GM18505 (cell line): ENCODE results near the gene LHX3.
"Not testable (repeated sequence)": the region's sequence is repeated elsewhere in the genome, so short reads cannot be mapped to it uniquely, and the experiment has no call there.

Source experiments
- ATAC-seq: cut with Tn5 transposase; IDR thresholded peaks from one replicate; pipeline ENCODE4 v1.9.1; 2021; ENCODE audit not compliant: unreplicated experiment
- POLR2A ChIP-seq: IDR thresholded peaks from 4 replicates; pipeline ENCODE4 v1.6.1; 2011; ENCODE audit warnings: borderline replicate concordance; ENCODE audit not compliant: insufficient read depth, insufficient read length; ENCODE audit errors: extremely low read depth

LHX3 gene

DNA sequence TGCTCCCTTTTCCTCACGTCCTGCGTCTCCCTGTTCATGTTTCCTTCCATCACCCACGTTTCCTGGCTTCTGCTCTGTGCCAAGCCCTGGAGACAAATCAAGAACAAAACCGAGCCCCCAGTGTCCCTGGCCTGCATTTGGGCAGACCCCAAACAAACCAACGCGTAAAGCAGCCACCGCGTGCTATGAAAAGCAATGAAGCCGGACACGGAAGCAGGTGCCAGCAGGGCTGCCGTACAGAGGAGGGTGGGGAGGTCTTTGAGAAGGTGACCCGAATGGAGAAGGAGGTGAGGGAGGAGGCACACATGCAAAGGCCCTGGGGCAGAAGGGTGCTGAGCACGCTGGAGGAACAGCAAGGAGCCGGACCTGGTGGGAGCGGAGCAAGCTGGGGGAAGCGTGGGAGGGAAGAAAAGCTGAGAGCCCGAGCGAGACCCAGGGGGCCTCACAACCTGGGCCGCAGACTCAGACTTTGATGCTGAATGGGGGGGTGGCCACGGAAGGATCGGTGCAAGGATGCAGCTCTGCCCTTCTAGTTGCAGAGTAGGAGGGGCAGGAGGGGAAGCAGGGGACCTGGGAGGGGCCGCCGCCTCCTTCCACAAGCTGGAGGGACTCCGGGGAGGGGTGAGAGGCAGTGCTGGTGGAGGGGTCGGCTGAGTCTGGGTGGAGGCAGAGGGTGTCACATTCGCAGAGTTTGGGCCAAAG, 42.1 kb upstream of the LHX3 start:
- no peak for ATAC-seq
- no peak for TF ChIP-seq POLR2A

DNA sequence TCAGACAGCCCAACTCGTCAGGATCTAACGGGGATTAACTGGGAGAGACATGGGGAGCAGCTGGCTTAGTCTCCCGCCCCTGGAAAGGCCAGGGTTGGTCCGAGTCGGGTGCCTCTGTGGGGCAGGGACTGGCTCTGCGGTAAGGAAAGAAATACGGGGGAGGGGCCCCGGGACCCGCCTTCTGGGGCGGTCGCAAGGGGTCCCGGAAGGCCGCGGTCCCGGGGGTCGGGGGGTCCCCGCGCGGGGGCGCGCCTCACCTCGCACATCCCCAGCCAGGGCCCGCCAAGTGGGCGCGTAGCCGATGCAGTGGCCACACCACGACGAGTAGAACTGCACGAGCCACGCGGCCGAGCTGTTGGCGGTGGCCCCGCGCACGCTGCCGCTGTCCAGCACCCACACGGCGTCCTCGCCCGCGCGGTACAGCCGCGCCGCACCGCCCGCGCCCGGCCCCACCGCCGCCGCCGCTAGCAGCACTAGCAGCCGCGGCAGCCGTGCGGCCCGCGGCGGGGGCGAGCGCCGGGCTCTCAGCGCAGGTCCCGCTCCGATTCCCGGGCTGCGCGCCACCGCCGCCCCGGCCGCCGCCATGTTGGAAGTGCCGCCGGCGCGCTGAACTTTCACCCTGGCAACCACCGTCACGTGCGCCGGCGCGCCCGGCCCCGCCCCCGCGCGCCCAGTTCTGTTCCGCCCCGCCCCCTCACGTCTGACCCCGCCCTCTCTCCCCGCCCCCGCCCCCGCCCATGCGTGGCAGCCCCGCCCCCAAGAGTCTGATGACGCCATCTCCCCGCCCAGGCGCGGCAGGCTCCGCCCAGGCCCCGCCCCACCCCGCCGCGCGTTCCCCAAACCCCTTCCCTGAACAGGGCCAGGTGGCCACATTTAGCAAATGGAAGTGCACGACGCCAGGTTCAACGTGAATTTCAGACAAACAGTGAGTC, 40.6 kb upstream of the LHX3 start, which contains the start of gene QSOX2:
TSS of gene QSOX2 (minus strand) at position 594 of the 932 bp plus-strand sequence. CDS start at position 585, 9 bp downstream.
- peak; percentile 65 for ATAC-seq
- peak; percentile 63 for TF ChIP-seq POLR2A

DNA sequence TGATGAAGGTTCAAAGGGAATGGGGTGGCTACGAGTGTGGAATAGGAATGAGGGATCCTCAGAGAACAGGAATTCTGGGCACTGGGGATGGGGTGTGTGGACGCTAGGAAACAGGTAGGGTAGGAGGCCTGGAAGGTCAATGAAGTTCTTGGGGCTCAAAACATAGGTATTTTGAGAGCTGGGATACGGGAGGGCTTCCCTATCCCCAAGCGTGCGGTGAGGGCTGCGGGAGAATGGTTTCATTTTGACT, 40.0 kb upstream of the LHX3 start:
- no peak for ATAC-seq
- no peak for TF ChIP-seq POLR2A

DNA sequence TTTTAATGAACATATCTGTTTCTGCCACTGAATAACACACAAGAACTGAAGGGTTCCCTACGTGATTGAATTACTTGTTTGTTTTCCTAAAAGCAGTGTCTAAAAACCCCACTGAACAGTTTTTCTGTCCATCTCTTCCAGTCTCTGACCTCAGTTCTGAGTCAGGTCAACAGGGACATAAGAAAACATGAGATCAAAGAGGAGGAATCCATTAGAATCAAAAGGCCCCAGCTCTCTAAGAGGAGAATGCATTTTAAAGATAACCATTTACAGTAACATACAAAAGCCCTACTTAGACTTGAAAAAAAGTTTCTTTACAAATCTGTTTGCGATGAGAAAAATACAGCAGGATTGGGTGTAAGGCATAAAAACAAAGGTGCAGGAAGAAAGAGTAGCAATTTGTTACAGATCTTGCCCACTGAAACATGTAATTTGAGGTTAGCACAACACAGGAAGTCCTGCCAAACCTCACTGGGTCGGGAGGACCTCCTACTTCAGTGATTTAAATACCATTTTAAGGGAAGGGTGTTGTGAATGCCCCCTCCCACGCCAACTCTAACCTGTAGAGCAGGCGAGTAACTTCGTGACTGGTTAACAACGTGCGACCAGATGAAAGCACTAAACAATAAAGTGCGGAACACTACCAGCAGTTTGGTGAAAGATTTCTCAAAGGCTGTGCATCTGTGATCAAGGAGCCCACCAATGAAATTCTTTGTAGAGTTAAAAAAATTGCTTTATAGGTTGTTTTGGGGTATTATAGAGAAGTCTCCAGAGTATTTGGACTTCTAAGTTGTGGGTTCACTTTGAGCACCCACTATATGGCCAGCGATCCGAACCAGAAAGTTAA, 39.4 kb upstream of the LHX3 start:
- no peak for ATAC-seq
- TF ChIP-seq POLR2A, result no peak

DNA sequence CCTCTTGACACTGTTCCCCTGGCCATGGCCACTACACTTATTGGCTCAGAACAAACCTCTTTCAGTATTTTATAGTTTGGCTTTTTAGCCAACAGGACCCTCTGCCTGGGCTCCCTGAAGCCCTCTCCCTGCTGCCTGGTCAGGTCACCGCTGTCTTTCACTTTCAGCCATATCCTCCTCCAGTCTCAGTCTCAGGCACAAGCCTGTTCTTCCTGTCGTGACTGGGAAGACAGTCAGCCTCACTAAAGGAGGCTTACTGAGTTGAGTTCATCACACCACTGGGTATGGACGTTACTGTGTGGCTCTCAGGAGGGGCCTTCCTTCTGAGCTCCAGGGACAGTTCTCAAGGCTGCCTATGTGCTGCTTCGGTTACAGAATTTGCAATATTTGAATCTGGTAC, 38.7 kb upstream of the LHX3 start:
- ATAC-seq, result no peak
- TF ChIP-seq POLR2A, result no peak

DNA sequence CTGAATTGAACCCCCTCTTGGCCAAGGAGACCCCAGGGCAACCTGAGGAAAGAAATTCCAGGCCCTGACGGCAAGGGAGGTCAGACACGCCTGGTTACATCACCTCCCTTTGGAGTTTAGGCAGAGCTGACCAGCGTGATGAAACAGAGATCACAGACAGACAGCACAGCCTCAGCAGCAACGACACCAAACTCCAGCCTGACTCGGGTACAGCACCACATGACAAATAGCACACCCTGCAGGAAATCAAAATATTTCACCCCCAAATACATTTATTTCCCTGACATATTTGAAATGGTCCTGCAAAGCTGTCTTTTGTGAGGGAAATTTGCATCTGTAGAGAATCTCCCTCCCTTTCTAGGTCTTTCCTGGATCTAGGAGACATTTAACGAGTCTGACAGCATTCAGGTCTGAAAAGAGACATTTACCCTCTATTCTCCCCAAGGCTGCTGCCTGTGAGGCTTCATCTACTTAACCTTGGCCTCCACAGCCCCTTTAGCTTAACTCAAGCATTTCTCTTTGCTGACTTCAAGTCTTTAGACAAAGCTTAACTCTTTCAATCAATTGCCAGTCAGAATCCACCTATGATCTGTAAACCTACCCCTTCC, 38.1 kb upstream of the LHX3 start:
- TF ChIP-seq POLR2A, result no peak
- ATAC-seq, result no peak

DNA sequence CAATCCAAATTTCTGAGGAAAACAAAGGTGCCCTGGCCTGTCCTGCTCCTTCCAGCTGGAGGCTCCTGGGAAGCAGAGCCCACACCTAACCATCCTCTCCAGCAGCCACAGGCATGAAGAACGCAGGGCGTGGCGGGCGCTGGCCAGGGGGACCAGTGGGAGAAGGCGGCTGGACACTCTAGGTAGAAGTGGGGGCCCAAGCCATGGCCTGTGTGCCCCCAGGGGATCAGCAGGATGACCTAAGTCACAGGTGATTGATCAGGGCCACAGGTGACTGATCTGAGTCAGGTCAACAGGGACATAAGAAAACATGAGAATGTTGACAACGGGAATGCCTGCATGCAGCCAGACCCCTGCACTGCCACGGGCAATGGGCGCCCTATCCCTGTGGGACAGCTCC, 37.3 kb upstream of the LHX3 start:
- TF ChIP-seq POLR2A, result no peak

DNA sequence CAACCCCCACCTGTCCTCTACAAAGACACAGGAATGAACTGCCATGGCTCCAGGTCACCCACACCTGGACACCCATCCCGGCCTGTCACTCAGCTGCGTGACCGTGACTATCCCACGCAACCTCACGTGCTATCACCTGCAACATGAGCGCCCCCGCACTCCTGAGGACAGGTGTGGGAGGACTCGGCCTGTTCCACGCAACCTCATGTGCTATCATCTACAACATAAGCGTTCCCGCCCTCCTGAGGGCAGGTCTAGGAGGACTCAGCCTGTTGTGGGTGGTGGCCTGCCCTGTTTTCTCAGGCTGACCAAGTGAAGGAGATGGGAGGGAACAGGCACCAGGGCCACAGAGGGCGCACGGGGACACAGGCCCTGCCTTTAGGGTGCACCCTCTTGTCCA, 36.6 kb upstream of the LHX3 start:
- ATAC-seq, result no peak
- TF ChIP-seq POLR2A, result no peak

More for the DNA sequence above, 37.3 kb upstream of the LHX3 start:
- ATAC-seq, result no peak

DNA sequence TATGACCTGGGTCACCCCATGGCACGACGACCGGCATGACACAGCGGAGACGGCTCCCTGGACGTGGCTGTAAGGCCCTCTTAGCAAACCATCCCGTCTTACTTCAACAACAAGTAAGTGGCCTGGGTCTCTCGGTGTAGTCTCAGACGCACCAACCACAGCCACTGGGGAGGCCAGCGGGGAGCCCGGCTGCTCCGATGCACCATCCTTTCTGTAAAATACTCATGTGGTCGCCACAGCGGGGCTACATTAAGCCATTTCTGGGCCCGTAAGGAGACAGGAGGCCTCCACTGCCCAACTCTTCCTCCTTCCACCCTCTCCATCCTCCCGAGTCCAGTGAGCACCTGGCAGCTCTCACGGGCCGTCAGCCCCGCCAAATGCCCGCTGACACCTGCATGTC, 36.0 kb upstream of the LHX3 start:
- TF ChIP-seq POLR2A, result no peak
- no peak for ATAC-seq

DNA sequence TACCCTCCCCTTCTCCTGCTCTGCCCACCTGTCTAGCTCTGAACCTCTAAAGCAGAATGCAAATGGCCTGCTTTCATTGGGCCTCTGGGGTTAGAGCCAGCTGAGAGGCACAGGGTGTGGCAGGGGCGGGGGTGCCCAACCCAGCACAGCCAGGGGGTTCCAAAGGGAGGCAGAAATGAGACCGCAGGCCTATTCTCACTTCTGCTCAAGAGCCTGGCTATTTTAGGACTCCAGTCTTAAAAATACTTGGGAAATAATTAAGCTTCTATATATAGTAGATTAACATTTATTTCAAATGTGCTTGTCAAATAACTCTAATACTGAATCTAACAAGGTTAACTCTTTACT, 35.0 kb upstream of the LHX3 start:
- no peak for ATAC-seq
- TF ChIP-seq POLR2A, result no peak

DNA sequence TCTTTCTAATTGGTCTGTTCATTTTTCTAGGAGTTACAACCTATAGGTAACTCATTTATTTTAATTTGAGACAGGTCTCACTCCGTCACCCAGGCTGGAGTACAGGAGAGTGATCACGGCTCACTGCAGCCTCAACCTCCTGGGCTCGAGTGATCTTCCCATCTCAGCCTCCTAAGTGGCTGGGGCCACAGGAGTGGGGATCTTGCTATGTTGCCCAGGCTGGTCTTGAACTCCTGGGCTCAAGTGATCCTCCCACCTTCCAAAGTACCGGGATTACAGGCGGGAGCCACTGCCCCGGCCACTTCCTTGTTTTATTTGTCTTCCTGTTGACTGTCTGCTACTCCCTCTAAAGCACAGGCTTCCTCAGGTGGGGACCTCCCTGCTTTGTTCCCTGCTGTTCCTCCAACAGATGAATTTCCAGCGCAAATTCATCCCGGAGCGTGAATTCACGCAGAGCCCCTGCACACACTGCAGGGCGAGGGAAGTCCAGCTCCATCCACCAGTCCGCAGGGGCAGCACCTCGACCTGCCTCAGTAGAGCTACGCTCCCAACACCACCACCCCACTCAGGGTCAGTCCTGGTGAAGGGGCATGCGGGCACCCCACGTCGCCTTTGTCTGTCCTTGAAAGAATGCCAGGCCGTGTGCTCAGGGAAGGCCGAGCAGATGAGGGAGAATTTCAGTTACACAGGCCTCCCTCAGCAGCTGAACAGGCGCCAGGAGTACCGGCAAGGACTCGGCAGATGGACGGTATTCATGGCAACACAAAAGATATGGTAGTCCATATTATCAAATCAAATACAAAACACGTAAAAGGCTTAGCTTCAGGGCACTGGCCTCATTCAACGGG, 34.4 kb upstream of the LHX3 start:
- TF ChIP-seq POLR2A, result no peak

DNA sequence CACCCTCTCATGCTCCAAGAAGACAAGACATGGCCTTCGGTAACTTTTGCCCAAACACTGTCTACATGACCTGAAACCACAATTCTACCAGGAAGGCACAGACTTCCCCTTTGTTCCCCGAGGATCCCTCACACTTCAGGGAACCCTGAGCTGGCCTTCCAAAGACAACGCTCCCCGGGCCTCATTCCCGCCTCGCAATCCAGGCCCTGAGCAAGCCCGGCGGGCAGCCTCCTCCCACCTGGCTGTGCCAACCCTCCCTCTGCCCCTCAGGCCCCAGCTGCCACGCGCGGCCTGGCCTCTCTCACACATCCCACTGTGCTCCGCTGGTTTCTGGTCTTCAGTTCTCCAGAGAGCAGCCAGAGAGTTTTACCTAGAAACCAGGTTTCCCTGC, 33.4 kb upstream of the LHX3 start:
- ATAC-seq, result no peak

More for the DNA sequence above, 34.4 kb upstream of the LHX3 start:
- no peak for ATAC-seq

DNA sequence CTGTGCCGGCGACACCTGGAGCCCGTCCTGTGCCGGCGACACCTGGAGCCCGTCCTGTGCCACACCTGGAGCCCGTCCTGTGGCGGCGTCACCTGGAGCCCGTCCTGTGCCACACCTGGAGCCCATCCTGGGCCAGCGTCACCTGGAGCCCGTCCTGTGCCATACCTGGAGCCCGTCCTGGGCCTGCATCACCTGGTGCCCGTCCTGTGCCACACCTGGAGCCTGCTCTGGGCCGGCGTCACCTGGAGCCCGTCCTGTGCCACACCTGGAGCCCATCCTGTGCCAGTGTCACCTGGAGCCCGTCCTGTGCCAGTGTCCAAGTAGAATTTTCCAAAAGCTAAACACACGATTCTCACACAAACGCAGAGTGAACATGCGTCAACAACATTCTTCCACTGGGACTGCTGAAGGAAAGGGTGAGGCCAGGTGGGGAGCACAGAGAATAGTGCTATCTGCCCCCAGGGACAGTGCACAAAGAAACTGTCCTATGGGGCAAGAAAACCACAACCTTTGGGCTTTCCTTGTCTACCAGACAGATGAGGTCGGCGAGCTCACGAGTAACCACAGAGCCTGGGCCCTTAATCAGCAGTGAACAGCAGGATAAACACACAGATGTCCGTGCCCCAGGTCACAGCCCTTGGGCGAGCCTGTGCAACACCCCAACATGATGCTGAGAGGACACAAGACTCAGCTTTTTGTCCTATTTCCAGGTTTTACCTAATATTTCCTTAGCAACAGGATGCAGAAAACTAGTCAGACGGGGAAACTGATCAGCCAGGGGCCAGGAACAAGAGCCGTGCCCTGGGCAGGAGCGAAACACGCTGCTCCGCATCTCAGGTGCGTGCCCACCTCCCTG, 32.8 kb upstream of the LHX3 start:
- ATAC-seq, result no peak
- TF ChIP-seq POLR2A, result no peak

More for the DNA sequence above, 33.4 kb upstream of the LHX3 start:
- TF ChIP-seq POLR2A, result no peak

DNA sequence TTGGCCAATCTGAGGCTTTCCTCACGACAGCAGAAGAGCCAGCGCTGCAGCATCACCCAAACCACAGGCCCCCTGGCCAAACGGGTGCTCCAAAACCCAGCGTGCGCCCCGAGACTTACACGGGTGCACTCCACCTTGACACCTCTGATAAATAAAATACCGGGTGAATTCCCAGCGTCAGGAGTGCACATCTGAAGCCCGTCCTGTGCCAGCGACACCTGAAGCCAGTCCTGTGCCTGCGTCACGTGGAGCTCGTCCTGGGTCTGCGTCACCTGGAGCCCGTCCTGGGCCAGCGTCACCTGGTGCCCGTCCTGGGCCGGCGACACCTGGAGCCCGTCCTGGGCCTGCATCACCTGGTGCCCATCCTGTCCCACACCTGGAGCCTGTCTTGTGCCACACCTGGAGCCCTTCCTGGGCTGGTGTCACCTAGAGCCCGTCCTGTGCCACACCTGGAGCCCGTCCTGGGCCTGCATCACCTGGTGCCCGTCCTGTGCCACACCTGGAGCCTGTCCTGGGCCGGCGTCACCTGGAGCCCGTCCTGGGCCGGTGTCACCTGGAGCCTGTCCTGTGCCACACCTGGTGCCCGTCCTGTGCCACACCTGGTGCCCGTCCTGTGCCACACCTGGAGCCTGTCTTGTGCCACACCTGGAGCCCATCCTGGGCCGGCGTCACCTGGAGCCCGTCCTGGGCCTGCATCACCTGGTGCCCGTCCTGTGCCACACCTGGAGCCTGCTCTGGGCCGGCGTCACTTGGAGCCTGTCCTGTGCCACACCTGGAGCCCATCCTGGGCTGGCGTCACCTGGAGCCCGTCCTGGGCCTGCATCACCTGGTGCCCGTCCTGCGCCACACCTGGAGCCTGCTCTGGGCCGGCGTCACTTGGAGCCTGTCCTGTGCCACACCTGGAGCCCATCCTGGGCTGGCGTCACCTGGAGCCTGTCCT, 31.8 kb upstream of the LHX3 start:
- ATAC-seq, result not testable (repeated sequence)
